ENCODE data around the gene TCAIM. TPM values are rescaled to one million over a fixed set of nuclear protein-coding genes. Genes with fewer than 3 reads are reported as not detected.
A peak's percentile ranks its signal among the peaks of the same experiment; 100 is the strongest.

TCAIM gene
- total and polyA plus RNA-seq, 9 of the 15 experiments (the other 6 are each of a cell fraction or from before 2014, with no cell fraction given): 19.7 to 53.3 (median 36.9) TPM

DNA sequence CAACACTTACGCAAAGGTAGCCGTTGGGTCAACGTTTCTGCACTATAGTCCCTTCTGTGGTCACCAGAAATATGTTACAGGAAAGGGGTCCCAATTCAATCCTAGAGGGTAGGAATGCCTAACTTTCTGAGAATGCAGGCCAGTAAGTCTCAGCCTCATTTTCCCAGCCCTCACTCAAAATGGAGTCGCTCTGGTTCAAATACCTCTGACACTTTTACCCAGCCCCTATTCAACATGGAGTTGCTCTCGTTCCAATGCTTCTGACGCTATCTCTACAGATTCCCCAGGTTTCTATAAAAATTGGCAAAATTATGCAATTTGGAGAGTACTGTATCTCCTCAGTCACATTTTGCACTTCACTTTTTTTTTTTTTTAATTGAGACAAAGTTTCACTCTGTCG lies 99.2 kb downstream of the TCAIM start (continued):
- TF ChIP-seq, protein P1, sequence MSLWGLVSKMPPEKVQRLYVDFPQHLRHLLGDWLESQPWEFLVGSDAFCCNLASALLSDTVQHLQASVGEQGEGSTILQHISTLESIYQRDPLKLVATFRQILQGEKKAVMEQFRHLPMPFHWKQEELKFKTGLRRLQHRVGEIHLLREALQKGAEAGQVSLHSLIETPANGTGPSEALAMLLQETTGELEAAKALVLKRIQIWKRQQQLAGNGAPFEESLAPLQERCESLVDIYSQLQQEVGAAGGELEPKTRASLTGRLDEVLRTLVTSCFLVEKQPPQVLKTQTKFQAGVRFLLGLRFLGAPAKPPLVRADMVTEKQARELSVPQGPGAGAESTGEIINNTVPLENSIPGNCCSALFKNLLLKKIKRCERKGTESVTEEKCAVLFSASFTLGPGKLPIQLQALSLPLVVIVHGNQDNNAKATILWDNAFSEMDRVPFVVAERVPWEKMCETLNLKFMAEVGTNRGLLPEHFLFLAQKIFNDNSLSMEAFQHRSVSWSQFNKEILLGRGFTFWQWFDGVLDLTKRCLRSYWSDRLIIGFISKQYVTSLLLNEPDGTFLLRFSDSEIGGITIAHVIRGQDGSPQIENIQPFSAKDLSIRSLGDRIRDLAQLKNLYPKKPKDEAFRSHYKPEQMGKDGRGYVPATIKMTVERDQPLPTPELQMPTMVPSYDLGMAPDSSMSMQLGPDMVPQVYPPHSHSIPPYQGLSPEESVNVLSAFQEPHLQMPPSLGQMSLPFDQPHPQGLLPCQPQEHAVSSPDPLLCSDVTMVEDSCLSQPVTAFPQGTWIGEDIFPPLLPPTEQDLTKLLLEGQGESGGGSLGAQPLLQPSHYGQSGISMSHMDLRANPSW (CRISPR knock-in tag; IDR thresholded peaks at IDR 0.05): no peak
- TF ChIP-seq, protein P2, sequence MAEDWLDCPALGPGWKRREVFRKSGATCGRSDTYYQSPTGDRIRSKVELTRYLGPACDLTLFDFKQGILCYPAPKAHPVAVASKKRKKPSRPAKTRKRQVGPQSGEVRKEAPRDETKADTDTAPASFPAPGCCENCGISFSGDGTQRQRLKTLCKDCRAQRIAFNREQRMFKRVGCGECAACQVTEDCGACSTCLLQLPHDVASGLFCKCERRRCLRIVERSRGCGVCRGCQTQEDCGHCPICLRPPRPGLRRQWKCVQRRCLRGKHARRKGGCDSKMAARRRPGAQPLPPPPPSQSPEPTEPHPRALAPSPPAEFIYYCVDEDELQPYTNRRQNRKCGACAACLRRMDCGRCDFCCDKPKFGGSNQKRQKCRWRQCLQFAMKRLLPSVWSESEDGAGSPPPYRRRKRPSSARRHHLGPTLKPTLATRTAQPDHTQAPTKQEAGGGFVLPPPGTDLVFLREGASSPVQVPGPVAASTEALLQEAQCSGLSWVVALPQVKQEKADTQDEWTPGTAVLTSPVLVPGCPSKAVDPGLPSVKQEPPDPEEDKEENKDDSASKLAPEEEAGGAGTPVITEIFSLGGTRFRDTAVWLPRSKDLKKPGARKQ (CRISPR knock-in tag; IDR thresholded peaks at IDR 0.05): no peak
- TF ChIP-seq, protein P3, sequence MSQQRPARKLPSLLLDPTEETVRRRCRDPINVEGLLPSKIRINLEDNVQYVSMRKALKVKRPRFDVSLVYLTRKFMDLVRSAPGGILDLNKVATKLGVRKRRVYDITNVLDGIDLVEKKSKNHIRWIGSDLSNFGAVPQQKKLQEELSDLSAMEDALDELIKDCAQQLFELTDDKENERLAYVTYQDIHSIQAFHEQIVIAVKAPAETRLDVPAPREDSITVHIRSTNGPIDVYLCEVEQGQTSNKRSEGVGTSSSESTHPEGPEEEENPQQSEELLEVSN (IDR thresholded peaks at IDR 0.05; ENCODE audit: borderline replicate concordance in 1 of 2, extremely low read depth in 1 of 2, insufficient read depth in 1 of 2, insufficient read length in 1 of 2, low read depth in 1 of 2, low read length in 1 of 2, poor library complexity in 1 of 2, severe bottlenecking in 1 of 2): no peak
- TF ChIP-seq PURB (CRISPR knock-in tag; IDR thresholded peaks at IDR 0.05; ENCODE audit: low read depth): no peak
- TF ChIP-seq MAFF (IDR thresholded peaks at IDR 0.05; ENCODE audit: low read length): no peak
- TF ChIP-seq BRF1 (IDR thresholded peaks at IDR 0.05; ENCODE audit: borderline replicate concordance, extremely low read depth, insufficient read length): no peak
- no peak for TF ChIP-seq ZNF232 (CRISPR knock-in tag; IDR thresholded peaks at IDR 0.05)
- no peak for TF ChIP-seq FOXA3 (CRISPR knock-in tag; conservative IDR thresholded peaks at IDR 0.05 in 1 of 2, IDR thresholded peaks at IDR 0.05 in 1 of 2)
- TF ChIP-seq HNRNPUL1 (IDR thresholded peaks at IDR 0.05; ENCODE audit: low read length): no peak
- peak; percentile 85; the same call in 1 of the 2 replicates for TF ChIP-seq E2F3 (CRISPR knock-in tag; IDR thresholded peaks at IDR 0.05)
- TF ChIP-seq, protein P4, sequence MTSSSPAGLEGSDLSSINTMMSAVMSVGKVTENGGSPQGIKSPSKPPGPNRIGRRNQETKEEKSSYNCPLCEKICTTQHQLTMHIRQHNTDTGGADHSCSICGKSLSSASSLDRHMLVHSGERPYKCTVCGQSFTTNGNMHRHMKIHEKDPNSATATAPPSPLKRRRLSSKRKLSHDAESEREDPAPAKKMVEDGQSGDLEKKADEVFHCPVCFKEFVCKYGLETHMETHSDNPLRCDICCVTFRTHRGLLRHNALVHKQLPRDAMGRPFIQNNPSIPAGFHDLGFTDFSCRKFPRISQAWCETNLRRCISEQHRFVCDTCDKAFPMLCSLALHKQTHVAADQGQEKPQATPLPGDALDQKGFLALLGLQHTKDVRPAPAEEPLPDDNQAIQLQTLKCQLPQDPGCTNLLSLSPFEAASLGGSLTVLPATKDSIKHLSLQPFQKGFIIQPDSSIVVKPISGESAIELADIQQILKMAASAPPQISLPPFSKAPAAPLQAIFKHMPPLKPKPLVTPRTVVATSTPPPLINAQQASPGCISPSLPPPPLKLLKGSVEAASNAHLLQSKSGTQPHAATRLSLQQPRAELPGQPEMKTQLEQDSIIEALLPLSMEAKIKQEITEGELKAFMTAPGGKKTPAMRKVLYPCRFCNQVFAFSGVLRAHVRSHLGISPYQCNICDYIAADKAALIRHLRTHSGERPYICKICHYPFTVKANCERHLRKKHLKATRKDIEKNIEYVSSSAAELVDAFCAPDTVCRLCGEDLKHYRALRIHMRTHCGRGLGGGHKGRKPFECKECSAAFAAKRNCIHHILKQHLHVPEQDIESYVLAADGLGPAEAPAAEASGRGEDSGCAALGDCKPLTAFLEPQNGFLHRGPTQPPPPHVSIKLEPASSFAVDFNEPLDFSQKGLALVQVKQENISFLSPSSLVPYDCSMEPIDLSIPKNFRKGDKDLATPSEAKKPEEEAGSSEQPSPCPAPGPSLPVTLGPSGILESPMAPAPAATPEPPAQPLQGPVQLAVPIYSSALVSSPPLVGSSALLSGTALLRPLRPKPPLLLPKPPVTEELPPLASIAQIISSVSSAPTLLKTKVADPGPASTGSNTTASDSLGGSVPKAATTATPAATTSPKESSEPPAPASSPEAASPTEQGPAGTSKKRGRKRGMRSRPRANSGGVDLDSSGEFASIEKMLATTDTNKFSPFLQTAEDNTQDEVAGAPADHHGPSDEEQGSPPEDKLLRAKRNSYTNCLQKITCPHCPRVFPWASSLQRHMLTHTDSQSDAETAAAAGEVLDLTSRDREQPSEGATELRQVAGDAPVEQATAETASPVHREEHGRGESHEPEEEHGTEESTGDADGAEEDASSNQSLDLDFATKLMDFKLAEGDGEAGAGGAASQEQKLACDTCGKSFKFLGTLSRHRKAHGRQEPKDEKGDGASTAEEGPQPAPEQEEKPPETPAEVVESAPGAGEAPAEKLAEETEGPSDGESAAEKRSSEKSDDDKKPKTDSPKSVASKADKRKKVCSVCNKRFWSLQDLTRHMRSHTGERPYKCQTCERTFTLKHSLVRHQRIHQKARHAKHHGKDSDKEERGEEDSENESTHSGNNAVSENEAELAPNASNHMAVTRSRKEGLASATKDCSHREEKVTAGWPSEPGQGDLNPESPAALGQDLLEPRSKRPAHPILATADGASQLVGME (CRISPR knock-in tag; IDR thresholded peaks at IDR 0.05): peak; percentile 80
- TF ChIP-seq HDAC8 (tag; IDR thresholded peaks at IDR 0.05): peak; percentile 91
- no peak for TF ChIP-seq ZNF174 (CRISPR knock-in tag; IDR thresholded peaks at IDR 0.05)
- TF ChIP-seq EGR1 (conservative IDR thresholded peaks at IDR 0.05): no peak
- TF ChIP-seq, protein P5, sequence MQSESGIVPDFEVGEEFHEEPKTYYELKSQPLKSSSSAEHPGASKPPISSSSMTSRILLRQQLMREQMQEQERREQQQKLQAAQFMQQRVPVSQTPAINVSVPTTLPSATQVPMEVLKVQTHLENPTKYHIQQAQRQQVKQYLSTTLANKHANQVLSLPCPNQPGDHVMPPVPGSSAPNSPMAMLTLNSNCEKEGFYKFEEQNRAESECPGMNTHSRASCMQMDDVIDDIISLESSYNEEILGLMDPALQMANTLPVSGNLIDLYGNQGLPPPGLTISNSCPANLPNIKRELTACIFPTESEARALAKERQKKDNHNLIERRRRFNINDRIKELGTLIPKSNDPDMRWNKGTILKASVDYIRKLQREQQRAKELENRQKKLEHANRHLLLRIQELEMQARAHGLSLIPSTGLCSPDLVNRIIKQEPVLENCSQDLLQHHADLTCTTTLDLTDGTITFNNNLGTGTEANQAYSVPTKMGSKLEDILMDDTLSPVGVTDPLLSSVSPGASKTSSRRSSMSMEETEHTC (IDR thresholded peaks at IDR 0.05): no peak

All from K562 (cell line).